HG03520 (cell line): ENCODE results near the gene GLI3.

ENCODE experiments used
- ATAC-seq: cut with Tn5 transposase; IDR thresholded peaks from one replicate; pipeline ENCODE4 v1.9.1; 2021; ENCODE audit warnings: mild to moderate bottlenecking, moderate library complexity; ENCODE audit not compliant: unreplicated experiment

Gene GLI3

DNA sequence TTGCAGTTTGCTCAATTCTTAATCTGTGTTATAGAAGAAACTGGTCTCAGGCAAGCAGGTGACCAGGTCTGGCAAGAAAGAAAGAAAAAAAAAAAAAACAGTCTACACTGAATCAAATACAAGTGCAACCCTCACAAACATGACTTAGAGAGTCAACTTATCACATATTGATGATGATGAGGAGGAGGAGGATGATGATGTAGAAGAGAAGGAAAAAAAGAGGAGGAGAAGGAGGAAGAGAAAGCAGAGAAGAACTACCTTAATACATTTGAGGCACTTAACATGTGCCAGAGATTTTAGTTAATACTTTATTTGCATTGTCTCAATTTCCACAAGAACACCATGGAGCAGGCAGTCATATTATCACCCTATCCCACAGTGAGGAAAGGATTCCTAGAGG, 91.5 kb downstream of the GLI3 start:
- ATAC-seq: no peak

DNA sequence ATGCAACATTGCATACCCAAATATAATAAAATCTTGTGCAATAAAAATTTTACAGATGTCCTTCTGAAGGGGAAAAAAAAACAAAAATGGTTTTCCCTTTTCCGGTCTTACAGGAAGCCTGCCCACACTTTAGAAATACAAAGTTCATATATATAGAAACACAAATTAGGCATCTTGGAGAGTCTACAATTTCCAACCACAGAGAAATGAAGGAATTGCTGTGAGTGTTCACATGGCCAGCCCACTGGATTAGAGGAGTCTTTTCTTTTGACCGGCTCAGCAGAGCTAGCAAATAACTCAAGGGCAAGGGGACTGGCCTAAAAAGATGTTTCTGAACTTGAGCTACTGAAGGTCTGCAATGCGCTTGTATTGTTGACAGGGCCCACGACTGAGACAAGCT, 92.4 kb downstream of the GLI3 start:
- no peak for ATAC-seq

DNA sequence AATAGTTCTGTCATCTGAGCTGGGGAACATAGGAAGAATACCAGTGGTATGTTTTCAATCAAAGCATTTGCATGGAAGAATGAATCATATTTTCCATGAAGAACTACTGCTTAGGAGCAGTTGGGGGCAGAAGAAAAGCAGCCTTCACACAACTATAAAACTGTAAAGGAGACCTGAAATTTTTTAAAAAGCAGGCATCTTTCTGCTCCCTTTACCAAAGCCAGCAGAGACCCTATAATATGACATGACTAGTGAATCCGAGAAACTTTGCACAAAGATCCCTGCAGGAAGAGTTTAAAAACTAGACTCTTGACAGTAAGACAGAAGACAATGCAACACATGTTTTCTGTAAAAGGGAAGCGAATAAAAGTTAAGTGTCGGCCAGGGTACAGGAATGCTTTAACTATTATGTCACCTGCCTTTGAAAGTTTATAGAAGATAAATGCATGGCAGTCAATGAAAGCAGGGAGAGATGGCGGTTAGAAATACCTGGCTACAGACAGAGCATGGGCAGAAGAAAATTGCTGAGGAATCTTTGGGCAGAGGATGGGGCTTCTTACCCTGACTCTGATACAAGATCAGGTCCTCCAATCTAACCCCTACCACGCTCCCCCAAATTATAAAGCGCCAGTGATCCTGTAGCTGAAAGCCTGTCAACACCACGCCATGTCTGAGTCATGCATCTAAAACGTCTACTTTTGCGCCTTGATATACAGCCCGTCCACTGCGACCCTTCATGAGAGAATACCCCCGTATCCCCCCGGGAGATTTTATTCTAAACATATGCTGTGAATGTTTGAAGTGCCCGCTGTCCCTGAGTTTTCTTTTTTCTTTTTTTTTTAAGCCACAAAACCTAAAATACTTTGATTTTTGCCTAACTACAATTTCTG, 93.1 kb downstream of the GLI3 start:
- ATAC-seq: no peak

DNA sequence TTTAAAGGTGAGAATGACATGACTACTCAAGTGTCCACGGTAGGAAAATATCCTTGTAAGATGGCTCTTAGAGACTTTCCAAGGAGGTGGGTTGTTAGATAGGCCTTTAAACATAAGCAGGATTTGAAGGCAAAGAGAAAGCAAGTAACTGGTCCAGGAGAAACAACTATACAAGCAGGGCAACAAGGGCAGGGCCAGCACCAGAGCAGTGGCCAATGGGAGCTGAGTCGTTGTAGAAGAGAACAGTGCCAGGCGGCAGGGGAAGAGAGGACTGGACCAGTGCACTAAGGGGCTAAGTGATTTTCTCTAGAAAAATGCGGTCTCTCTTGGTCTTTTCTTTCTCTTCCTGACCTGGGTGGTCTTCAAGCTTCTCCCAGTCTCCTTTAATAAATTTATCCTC, 94.9 kb downstream of the GLI3 start:
- no peak for ATAC-seq

DNA sequence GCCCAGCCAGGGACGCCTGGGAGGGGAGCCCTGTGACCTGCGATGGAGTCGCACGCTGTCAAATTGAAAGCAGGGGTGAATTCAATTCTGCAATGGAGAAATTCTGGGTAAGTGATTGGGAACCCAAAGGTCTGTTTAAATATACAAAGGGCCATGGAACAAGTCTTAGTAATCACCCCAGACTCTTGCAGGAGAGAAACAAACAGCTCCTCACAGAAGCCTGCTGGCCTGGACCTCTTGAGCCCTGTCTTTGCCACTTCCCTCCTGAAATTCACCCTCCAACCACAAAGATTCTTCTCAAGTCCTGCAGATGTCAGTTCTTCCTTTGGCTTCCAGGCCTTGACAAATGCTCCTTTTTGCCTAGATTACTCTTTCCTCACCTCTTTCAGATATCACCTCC, 97.3 kb downstream of the GLI3 start:
- no peak for ATAC-seq

DNA sequence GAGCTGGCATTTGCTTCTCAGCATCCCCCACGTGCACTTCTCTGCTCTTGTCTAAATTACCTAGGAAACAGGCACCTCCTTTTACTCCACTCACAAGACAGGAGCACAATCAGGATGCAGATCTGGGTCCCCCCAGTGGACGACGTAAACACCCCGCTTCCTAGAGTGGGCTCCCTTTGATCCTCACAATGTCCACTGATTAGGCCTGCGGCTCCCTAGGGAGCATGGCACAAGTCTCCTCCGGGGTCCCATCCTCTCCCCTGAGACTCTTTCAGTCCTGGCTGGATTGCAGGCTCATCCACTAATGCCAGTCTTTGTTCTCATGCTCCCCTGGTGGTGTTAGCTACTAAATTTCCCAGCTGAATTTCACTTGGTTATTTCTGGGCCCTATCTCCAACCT, 98.3 kb downstream of the GLI3 start:
- ATAC-seq: no peak

DNA sequence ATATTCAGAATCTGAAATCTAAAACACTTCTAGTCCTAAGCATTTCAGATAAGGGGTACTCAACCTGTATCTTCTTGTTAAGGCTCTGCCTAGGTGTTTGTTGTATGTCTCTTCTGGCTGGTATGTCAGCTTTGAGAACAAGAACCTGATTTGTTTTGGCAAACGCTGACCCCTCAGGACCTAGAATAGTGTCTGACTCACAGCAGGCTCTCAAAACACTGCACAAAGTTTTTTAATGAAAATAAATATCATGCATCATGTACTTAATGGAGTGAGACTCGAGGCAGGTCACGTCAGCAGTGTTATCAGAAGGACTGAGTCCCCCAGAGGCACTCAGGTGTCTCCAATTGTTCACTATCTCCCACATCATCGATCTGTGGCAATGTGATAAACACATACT, 99.1 kb downstream of the GLI3 start:
- ATAC-seq: no peak

DNA sequence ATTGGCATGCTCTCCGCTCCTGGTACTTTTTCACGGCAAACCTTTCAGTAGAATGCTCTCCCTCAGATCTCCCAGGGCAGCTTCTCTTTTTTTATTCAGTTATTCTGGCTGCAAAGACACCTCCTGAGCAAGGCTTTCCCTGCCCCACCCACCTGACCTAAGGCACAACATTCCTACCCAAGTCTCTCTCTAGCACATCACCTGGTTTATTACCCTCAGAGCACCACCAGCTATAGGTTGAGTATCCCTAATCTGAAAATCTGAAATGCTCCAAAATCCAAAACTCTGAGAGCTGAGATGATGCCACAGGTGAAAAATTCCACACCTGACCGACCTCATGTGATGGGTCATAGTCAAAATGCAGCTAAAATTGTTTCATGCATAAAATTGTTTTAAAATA, 99.6 kb downstream of the GLI3 start:
- ATAC-seq: no peak

DNA sequence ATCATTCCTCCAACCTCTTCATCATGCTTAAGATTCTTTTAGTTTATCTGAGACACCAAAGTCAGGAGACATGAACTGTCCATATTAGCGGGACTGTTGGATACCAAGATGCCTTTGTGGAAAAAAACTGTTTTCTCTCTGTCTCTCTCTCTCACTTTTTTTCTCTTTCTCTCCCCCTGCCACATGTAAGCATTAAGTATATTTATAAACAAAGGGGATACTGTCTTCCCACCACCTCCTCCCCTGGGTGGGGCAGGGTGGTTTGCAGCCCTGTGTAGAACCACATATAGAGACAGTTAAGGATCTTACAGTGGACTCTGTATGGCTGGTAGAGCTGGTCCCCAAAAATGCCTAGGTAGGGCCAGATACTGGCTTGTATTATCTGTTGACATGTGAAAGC, 101.3 kb downstream of the GLI3 start:
- no peak for ATAC-seq

DNA sequence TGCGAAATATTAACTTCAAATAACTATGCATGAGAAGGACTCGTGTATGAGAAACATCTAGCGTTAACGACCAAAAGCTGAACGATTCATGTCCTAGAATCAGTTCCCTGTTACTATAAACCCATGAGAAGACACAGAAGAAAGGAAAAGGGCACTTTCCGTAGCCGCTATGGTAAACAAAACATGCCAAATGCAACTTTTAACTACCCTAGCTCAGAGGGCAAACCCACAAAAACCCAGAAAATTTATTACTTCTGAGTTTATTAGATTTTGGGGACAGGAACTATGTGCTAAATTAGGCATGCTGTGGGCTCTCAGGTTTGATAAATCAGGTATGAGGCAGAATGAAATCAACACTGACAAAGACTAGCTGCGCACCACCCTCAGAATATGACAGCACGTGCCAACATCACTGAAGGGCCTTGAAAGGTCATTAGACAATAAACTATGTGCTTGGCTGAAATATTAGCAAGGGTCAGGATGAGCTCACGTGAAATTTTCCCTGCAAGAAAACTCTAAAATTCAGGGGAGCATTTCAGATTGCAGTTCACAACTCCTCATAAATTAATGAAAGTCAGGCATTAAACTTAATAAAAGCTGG, 102.6 kb downstream of the GLI3 start:
- no peak for ATAC-seq

DNA sequence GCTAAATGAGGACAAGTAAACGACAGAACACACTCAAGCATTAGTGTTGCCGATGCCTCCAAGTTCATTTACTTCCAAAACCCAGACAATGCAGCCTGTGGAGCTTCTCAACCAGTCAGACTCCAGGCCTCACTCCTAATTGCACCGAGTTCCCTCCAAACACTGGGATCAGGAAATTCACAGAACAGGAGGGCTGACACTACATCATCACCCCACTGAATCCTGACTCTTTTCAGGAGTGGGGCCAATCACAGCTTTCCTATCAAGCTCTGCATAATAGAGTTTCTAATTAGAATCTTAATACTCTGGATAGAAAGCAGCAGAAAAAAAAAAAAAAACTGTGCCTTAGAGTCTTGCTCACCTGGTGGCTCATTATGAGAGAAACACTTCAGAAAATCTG, 103.7 kb downstream of the GLI3 start:
- no peak for ATAC-seq

DNA sequence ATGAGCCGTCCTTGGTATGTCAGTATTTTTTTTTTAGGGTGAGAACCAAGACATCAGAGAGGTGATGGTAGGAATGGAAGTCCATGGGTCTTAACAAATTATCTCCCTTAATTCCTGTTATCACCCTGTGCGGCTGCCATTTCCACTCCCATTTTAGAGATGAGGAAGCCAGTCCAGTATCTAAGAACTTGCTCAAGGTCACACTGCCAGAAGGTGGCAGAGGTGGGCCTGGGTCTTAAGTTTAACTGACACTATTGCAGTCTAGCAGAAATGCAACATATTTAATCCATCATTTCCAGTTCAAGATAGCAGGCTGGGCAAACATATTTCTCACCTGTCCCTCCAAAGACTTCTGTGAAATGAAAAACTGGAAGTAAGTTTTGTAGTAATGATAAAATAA, 108.3 kb downstream of the GLI3 start:
- ATAC-seq: no peak

DNA sequence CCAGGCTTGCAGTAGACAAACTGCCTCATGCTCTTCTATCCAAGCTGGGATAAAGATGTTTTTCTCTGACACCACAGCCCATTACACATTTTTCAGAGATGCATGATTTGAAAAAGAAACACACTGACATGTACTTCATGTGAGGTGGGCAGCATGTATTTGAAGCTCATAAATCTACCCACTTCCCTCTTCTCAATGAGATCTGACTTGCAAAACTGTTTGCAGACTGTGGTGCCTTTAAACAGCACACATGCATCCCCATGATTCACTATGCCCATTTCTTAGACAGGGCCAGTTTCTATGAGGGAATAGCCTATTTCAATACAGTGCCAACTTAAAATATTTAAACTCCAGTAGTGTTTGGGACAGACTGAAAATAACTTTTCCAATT, 109.8 kb downstream of the GLI3 start:
- no peak for ATAC-seq

DNA sequence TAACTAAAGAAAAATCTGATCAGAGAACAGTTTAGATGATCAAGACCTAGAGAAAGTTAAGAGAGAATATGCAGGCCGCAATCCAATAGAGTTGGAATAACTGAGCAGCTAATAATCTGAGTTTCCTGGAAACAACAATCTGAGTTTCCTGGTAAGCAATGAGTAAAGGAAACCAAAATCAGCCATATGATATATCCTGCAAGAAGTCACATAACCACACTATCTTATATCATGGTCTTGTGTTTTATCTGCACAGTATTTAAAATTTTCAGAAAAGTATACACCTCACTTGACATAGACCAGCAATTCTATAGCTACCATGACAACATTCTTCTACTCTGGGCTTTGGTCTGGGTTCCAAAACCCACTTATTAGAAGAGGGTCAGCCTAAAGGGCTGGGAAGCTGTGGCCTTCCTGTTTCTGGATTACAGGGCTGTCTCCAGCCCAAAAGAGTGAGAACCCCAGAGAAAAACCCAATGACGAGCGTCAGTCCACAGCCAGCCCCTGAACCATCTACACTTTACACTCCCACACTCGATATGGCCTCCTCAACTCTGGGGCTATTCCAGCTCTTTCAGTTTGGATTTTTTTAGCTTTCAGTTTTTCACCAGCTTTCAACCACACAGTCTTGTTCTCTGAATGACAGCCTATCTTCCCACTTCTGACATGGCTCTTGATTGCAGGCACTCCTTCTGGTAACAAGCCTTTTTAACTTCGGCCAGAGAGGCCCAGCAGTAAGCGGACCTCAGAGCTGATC, 110.4 kb downstream of the GLI3 start:
- no peak for ATAC-seq

DNA sequence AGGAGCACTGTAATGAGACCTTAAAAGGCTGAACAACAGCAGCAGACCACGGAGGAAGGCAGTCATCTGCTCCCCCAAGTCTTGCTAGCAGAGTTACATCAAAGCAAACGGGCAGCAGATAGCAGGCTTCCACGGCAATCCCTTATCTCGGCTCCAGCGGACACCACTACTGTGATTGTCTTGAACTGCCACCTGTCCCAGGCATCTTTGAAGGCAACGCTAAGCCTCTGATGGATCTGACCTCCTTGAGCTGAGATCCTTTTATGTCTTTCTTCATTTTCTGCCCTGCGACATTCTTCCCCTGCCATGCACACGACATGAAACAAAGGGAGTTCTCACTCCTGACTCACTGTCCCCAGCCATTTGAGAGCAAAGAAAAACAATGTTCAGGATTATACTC, 111.7 kb downstream of the GLI3 start:
- no peak for ATAC-seq

DNA sequence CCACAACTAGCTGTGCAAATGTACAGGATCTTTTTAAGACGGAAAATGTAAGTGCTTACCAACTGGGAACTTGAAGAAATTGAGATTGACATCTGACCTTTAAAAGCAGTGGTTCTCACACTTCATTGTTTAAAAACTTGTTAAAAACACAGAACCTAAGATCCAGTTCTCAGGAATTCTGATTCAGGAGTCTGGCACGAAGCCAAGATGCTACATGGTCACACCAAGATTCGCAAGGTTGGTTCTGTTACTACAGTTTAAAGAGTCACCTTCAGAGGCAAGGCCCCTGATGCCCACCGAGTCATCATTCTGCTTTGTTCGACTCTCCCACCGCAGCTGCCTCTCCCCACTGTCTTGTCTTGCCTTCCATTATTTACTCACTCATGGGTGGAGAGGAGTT, 113.3 kb downstream of the GLI3 start:
- ATAC-seq: no peak

DNA sequence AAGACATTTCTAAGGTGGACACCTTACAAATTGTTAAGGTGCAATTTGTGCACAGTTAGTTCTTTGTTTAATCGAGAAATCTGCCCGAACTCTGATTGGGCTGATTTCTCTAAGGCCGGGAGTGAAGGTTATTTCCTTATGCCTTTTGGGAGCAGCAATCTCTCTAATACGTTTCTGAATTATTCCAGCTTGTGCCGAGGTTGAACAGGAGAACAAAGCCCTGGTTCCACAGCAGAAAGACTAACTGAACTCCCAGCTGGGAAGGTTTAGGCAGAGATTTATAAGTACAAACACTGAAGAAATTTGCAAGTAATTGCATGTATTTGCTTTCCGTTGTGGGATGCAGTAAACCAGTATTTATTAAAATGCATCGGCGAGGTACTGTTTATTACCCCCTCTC, 116.8 kb downstream of the GLI3 start:
- no peak for ATAC-seq

DNA sequence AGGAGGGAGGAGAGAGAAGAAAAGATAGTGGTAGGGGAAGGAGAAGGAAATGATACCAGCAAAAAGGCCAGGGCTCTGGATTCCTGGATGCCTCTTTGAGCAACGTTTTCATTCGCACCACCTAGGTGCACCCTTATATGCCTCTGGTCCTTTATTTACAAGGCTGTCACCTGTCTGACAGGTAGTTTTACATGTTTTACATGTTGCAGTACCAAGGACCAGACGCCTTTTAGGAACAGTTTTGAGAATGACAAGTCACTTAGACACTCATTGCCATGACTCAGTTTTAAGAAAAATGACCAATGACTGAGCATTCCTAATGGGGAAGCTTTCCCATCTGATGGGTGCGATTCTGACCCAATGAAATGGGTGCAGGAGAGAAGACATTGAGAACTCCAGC, 119.8 kb downstream of the GLI3 start:
- ATAC-seq: no peak

DNA sequence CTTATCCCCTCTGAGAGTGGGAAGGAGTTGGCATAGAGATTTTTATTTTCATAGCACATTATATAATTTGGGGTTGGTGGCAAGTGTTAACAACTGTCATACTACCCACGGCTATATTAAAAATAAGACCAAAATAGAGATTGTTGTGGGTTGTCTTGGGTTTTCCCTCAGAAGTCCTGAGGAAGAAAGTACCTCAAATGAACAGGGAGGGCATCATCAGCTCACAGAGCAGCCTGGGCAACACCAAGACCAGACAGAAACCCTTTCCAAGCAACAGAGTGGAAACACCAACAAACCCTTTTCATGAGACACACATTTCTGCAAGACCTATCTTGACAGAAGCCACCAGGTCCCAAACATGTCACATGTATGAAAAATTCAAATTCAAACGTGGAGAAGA, 121.2 kb downstream of the GLI3 start:
- no peak for ATAC-seq

DNA sequence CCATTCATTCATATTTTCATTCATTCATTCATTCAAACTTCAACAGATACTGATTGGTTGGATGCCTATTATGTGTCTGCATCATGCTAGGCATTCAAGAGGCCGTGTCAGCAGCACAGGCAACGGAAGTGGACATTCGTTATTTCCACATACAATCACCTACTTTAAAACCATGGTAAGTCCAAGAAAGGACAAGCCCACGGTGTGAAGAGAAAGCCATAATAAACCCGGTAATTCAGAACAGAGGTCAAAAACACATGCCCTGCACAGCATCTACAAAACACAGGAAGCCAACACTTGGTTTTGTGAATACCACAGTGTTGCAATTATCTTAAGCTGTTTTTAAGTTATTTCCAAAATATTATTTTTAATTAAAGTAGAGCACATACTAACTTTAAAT, 126.7 kb downstream of the GLI3 start:
- no peak for ATAC-seq

DNA sequence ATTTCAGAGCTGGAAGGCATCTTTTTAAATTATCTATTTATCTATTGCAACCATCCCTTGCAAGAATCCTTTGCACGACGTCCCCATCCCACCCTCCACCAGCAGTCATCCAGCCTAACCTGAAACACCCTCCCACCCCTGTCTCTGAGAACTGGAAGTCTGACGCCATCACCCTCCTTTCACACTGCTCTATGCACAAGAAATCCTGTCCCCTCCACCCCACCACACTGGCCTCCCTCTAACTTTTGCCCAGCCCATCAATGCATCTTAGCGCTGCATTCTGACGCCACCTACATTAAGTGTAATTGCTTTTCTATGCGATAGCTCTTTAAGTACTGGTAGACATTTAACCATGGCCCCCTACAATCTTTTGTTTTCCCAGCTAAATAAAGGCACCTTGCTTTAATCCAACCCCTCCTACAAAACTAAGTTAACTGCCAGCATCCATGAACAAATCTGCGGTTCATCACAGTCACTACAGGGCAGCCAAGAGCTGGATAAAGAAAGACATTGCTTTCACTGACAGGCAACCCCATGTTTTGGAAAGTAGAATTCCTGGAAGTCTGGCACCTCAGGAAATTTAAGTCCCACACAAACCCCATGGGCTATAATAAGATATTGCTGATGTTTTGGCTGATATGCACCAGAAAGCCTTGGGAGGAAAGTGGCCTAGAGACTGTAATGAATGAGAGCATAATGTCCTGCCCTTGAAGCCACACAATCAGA, 128.0 kb downstream of the GLI3 start:
- no peak for ATAC-seq
